Liver (tissue), 3 donors: ENCODE results near the gene ITPRID2.

ENCODE experiments used
- CTCF ChIP-seq: fragments of 150-350 bp; IDR thresholded peaks from 2 replicates; pipeline ENCODE4 v1.5.1; 2017; ENCODE audit warnings: improper control_type of control experiment, low read depth, low read length; ENCODE audit not compliant: missing input control
- GABPA ChIP-seq, 2 donors: IDR thresholded peaks in 1 of 2; conservative IDR thresholded peaks in 1 of 2; 2 replicates each; pipeline ENCODE4 v1.6.1; 2016; ENCODE audit warnings: antibody characterized with exemption in 2 of 2, mild to moderate bottlenecking in 1 of 2, moderate library complexity in 1 of 2
- donor health status: healthy.
- donor health status: healthy.

- no peak for TF ChIP-seq CTCF
- no peak for TF ChIP-seq GABPA (IDR thresholded peaks at IDR 0.05 in 1 of 2, conservative IDR thresholded peaks at IDR 0.05 in 1 of 2)
Measured at GRCh38 chr2:181894381-181894780, 2.9 kb downstream of the ITPRID2 start.
